Progenitor cell of endocrine pancreas (in vitro differentiated cells): Measurements from ENCODE around the gene ADAMTS16. TPM values are rescaled to one million over a fixed set of nuclear protein-coding genes. Genes with fewer than 3 reads are reported as not detected.

Source experiments
- DNase-seq: peaks from one replicate; pipeline ENCODE4 v3.0.0; 2021; ENCODE audit warnings: low spot score; ENCODE audit not compliant: unreplicated experiment
- H3K27ac Mint-ChIP-seq: 2 replicates; pipeline ENCODE4 v1.8.0; 2021; ENCODE audit warnings: mild to moderate bottlenecking, moderate library complexity, mixed read lengths
- H3K27me3 Mint-ChIP-seq: 2 replicates; pipeline ENCODE4 v1.8.0; 2021; ENCODE audit warnings: mixed read lengths
- H3K36me3 Mint-ChIP-seq: 2 replicates; pipeline ENCODE4 v1.8.0; 2022; ENCODE audit warnings: mixed read lengths; ENCODE audit not compliant: insufficient read depth
- H3K4me1 Mint-ChIP-seq: 2 replicates; pipeline ENCODE4 v1.8.0; 2021; ENCODE audit warnings: low read depth, mixed read lengths
- H3K4me3 Mint-ChIP-seq: 2 replicates; pipeline ENCODE4 v1.8.0; 2021; ENCODE audit warnings: low read depth, mild to moderate bottlenecking, moderate library complexity, mixed read lengths
- H3K9me3 Mint-ChIP-seq: 2 replicates; pipeline ENCODE4 v1.8.0; 2021; ENCODE audit warnings: low read depth, mixed read lengths
- CTCF ChIP-seq: fragments of 200-600 bp; sonication (generic); IDR thresholded peaks from one replicate; pipeline ENCODE4 v1.5.0; 2021; ENCODE audit warnings: antibody characterized with exemption, mild to moderate bottlenecking; ENCODE audit not compliant: unreplicated experiment
- total RNA-seq: library from RNA; stranded (reverse); gene quantifications from 2 replicates; pipeline ENCODE4 v1.2.1, GENCODE V29; 2021

The ADAMTS16 gene
- total RNA-seq, 1 donor from 2014 or later, result 40.7 TPM

- TF ChIP-seq CTCF, result no peak
- Mint-ChIP-seq H3K27me3 (no peaks in the 10 kb centered on the region), H3K9me3 (peaks cover 3% of the 10 kb centered on the region), H3K36me3 (no peaks in the 10 kb centered on the region), H3K4me1 (no peaks in the 10 kb centered on the region), H3K4me3 (no peak overlapping the region), H3K27ac (no peak overlapping the region)
- no peak for DNase-seq
Observed at GRCh38 chr5:5124231-5124630, 15.9 kb upstream of the ADAMTS16 start.

- TF ChIP-seq CTCF, result no peak
- H3K4me3 Mint-ChIP-seq, result no peak overlapping the region
- no peak for DNase-seq
- H3K27ac Mint-ChIP-seq, result no peak overlapping the region
- no peaks in the 10 kb centered on the region for H3K27me3 Mint-ChIP-seq
- no peaks in the 10 kb centered on the region for H3K36me3 Mint-ChIP-seq
- H3K4me1 Mint-ChIP-seq, result no peaks in the 10 kb centered on the region
- no peaks in the 10 kb centered on the region for H3K9me3 Mint-ChIP-seq
Observed at GRCh38 chr5:5126444-5126843, 13.7 kb upstream of the ADAMTS16 start.

- Mint-ChIP-seq H3K27ac (no peak overlapping the region), H3K9me3 (peaks cover under 1% of the 10 kb centered on the region), H3K4me1 (no peaks in the 10 kb centered on the region), H3K4me3 (no peak overlapping the region), H3K36me3 (peaks cover 1% of the 10 kb centered on the region), H3K27me3 (no peaks in the 10 kb centered on the region)
- no peak for DNase-seq
- TF ChIP-seq CTCF, result no peak
Observed at GRCh38 chr5:5128766-5129165, 11.4 kb upstream of the ADAMTS16 start.

GRCh38 chr5:5132234-5132633 lies 7.9 kb upstream of the ADAMTS16 start:
- Mint-ChIP-seq H3K9me3 (peaks cover 4% of the 10 kb centered on the region), H3K36me3 (peaks cover 7% of the 10 kb centered on the region), H3K27me3 (no peaks in the 10 kb centered on the region), H3K4me1 (peaks cover 17% of the 10 kb centered on the region), H3K4me3 (no peak overlapping the region), H3K27ac (no peak overlapping the region)
- TF ChIP-seq CTCF, result no peak
- DNase-seq, result no peak

- Mint-ChIP-seq H3K4me1 (peaks cover 17% of the 10 kb centered on the region), H3K4me3 (no peak overlapping the region), H3K36me3 (peaks cover 7% of the 10 kb centered on the region), H3K9me3 (peaks cover 4% of the 10 kb centered on the region), H3K27ac (no peak overlapping the region), H3K27me3 (no peaks in the 10 kb centered on the region)
- no peak for DNase-seq
- no peak for TF ChIP-seq CTCF
Observed at GRCh38 chr5:5132693-5133295, 7.3 kb upstream of the ADAMTS16 start.
